NCI-H446 treated with DMSO at 0.1 percent for 48 hours (cell line): ENCODE results near the gene APPL1.

Experiments
- DNase-seq: peaks from one replicate; lab custom pipeline; 2025; lab: John Stamatoyannopoulos, UW

APPL1 gene, protein sequence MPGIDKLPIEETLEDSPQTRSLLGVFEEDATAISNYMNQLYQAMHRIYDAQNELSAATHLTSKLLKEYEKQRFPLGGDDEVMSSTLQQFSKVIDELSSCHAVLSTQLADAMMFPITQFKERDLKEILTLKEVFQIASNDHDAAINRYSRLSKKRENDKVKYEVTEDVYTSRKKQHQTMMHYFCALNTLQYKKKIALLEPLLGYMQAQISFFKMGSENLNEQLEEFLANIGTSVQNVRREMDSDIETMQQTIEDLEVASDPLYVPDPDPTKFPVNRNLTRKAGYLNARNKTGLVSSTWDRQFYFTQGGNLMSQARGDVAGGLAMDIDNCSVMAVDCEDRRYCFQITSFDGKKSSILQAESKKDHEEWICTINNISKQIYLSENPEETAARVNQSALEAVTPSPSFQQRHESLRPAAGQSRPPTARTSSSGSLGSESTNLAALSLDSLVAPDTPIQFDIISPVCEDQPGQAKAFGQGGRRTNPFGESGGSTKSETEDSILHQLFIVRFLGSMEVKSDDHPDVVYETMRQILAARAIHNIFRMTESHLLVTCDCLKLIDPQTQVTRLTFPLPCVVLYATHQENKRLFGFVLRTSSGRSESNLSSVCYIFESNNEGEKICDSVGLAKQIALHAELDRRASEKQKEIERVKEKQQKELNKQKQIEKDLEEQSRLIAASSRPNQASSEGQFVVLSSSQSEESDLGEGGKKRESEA

DNA sequence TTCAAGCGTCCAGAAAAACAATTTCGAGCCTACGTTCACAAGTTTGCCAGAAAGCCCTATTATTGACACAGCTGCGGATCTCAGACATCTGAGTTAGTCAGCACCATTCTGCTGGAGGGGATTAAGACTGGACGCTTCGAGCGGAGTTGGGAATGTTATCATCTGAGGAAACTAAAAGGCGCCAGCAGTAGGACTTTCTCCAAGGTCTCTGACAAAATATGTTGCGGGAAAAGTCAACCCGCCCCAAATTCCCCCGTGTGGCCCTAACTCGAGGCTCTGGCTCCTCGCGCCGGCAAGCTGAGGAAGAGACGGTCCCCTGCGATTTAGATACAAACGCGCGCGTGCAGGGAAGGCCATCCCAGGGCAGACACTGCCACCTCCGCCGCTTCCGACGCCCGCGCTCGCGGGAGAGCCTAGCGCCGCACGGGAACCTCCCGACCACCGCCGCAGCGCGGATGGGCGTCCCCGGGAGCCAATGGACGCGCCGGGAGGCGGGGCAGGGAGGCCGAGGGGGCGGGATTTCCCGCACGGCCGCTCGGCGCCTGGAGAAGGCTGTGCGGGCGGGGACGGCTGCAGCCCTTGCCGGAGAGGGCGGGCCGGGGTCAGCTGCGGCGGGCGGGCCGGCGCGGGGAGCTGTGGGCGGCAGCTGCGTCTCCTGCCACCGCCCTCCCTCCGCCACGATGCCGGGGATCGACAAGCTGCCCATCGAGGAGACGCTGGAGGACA, at the start of gene APPL1:
APPL1 (plus strand) TSS at position 526 of the 726 bp plus-strand sequence; CDS start at position 681, 155 bp downstream.
- DNase-seq, result peak; percentile 63

DNA sequence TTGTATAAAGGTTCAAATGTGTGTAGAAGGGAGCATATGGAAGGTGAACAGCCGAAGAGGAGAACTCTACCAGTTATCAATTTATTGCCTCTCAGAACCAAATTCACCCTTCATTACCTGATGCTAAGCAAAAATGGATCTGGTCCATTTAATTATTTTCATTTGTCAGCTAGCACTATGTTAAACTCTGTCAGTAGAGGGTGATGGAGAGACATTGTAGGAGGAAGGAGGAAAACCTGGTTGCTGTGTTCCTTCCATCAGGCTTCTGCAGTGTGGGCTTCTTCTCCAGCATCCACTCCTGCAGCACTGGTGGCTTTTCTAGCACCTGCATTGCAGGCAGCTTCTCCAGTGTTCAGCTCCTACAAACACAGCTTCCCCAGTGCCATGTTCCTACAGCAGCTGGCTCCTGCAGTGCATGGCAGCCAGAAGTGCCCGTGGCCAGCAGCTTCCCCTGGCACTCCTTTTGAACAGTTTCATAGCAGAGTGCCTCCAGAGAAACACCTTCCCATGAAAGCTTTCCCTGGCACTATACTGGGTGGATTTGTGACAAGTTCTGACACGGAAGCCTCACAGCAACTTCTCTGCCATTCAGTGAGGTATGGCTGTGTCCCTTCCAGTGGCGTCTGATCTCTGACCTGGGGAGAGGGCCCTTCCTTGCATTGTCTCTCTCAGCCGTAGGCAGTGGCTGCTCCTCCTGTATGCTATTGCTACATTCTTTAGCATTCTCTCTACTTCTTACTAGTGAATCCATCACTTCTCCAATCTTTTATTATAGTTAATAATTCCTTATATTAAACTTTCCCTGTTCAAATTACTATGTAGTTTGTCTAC, 47.7 kb upstream of the APPL1 start:
- DNase-seq, result no peak

DNA sequence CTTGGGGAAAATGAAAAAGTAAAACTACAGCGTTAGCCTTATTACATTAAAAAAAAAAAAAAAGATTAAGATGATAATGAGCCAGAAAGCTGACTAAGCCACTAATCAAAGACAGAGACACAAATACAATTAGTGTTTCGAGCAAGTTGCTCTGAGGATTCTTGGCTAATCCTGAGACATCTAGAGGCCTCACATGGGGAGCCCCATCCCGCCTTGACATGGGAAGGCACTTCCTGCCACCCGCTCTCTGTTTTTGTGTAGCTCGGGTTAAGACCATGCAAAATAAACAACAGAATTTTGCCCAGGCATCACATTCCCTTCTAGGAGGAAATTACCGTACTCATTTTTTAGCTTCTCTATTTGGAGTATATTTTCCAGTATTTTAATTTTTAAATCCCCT, 43.0 kb upstream of the APPL1 start:
- no peak for DNase-seq

DNA sequence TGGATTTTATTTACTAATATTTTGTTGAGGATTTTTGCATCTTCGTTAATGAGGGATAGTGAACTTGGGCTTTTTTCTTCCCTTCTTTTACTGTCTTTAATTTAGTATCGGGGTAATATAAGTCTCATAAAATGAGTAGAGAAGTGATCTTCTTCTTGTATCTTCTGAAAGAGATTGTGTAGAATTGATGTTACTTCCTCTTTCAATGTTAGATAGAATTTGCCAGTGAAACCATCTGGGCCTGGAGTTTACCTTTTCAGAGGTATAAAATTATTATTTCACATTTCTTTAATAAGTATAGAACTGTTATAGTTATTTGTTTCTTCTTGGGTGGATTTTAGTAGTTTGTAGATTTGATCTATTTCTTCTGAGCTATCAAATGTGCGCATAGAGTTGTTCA, 35.5 kb upstream of the APPL1 start:
- no peak for DNase-seq

DNA sequence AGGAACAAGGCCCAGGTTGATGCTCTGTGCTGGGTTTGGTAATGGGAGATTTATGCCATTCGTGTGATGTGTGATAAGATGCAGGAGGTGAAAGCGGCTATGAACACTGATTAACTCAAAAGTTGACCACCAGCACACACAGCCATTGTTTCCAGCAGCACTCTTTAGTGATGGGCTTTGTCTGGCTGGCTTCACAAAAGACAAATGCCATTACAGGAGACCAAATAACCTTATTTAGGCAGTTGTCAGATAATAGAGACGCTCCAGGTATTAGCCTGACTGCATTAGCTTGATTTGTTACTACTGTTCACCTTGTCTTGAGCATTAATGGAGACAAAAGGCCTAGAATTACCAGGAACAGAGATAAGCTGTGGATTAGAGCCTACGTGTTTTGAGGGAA, 32.9 kb upstream of the APPL1 start:
- DNase-seq, result no peak

DNA sequence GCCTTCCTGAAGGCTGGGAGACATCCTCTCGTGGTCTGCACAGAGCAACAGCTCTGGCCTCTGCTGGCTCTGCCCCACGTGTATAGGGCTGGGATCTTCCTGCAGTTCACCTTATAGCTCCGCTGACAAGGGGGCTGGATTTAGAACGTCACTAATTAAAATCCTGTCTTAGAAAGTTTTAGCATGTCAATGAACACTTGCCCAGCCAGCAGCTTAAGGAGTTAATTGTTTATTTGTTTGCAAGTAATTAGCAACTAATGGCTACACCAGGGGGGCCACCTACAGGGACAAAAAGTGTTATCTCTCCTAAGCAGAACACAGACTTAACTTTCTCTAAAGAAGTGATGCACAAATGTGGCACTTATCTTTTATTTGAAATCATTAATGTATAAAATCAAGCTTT, 27.6 kb upstream of the APPL1 start, which contains the start of gene HESX1:
HESX1 (minus strand) TSS at position 84 of the 403 bp plus-strand sequence; CDS start at position 24, 60 bp downstream.
- DNase-seq, result no peak

DNA sequence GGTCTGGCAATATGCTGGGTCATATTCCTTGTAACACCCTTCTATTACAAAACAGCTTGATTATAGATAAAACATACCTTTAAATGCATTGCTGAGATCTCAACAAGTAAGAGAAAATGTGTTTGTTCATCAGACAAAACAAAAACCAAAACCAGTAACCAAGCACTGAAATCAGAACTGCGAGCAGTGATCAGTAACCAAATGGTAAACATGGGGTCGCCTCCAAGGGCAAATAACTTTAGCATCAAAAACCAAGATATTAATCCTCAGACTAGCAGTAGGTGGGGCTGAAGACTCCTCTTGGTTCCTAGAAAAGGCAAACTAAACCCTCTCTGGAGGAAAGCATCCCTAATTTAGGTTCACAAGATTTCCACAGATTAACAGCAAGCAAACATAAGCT, 21.1 kb upstream of the APPL1 start:
- DNase-seq, result no peak

DNA sequence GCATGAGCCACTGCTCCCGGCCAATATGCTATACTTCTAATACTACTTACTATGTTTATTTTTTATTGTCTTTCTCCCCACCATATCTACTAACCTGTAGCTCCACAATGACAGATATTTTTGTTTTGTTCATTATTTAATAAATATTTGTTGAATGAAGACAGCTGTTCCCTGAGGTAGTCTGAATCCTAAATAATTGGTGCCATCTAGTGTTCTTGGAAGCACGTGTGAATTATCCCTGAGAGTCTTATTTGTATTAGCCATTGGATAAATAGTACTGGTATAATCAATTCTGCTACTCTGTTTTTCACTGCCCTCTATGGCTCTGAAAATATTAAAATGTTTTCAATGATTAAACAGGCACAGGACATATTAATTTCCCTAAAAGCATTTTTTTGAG, 5.6 kb upstream of the APPL1 start:
- no peak for DNase-seq

DNA sequence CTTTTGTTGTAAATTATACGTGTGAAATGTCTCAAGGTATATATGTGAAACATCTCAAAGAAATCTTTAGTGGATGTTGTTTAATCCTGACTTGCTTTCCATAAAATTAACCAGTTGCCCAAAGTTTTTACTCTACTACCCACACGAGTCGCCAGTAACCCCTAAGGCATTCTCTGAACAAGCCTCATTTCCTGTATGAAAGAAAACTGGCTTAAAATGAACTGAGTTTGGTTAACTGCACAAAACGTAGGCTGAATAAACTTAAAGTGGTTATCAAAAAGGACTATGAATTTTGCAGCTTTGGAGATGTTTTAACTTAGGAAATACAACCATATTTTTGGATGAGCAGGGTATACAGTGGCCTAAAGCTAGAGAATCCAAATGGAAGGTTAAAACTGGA, 2.7 kb upstream of the APPL1 start:
- no peak for DNase-seq

DNA sequence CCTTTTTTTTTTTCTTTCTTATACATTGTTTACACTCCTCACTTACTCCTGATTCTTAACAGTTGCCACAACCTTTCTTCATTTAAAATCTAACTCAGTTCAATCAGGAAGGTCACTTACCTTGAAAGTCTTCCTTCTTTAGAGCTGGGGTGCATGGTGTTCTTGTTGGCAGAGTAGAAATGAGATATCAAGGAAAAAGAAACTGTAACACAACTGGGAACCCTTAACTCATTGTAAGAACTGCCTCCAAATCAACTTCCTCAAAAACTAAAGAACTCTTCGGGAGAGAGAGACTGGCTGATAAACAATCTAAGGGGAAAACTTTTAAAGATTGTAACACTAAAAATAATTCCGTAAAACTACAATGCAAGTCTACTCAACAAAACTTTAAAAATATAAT, 1.4 kb upstream of the APPL1 start:
- DNase-seq, result no peak

DNA sequence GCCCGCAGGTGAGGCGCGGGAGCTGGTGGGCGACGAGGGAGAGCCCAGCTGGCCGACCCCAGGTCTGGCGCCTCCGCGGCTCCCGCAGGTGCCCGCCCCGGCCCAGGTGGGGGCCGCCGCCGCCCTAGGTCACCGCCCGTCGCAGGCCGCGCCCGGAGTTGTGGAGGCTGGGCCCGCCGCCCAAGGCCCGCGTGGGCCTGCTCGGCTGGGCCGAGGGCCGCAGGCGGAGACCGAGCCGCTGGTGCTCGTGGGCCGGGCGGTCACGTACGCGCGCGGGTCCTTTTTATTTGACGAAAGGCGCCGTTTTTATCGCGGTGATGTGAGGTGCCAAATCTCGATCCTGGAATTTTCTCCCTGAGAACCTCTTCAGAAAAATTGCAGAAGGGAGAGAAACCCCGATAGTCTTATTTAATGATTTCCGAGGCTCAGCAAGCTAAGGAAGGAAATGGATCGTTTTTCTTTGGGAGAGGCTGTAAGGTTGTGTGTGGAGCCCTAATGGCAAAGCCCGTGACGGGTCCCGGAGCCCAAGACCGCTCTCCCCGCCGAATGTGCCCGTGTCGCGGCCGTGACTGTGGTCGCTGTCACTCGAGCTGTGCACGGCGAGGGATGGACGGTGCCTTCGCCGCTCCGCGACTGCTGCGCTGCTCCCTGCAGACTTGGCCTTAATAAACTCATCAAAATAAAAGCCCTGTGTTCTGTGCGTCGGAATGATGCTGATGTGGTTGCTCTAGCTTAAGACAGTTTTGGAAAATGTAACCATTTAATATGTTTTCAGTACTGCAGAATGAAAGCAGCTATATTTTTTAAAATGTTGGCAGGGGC, 612 bp downstream of the APPL1 start:
- DNase-seq, result no peak

DNA sequence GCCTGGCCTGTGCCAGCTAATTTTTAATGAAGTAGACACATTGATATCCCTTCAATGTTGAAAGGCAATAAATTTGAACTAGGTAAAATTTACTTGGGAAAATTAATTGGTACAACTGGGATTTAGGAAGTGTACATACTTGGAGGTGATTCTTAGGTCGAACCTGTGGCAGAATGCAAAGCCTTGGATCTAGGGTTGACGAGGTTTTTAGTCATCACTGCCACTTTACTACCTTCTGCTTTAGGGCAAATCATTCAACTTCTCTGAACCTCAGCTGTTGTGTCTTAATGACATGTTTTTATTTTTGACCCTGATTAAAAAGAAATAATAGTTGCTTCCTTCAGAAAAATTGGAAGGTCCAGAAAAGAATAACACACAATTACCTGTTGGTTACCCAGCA, 2.5 kb downstream of the APPL1 start:
- DNase-seq, result no peak

DNA sequence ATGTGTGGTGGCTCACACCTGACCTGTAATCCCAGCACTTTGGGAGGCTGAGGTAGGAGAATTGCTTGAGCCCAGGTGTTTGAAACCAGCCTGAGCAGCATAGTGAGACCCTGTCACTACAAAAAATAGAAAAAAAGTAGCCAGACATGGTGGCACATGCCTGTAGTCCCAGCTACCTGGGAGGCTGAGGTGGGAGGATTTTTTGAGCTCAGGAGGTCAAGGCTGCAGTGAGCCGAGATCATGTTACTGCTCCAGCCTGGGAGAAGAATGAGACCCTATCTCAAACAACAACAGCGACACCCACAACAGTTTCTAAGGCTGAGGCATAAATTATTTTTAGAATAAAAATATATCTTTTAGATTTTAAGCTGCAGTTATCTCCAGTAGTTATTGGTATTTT, 6.3 kb downstream of the APPL1 start:
- DNase-seq, result no peak

DNA sequence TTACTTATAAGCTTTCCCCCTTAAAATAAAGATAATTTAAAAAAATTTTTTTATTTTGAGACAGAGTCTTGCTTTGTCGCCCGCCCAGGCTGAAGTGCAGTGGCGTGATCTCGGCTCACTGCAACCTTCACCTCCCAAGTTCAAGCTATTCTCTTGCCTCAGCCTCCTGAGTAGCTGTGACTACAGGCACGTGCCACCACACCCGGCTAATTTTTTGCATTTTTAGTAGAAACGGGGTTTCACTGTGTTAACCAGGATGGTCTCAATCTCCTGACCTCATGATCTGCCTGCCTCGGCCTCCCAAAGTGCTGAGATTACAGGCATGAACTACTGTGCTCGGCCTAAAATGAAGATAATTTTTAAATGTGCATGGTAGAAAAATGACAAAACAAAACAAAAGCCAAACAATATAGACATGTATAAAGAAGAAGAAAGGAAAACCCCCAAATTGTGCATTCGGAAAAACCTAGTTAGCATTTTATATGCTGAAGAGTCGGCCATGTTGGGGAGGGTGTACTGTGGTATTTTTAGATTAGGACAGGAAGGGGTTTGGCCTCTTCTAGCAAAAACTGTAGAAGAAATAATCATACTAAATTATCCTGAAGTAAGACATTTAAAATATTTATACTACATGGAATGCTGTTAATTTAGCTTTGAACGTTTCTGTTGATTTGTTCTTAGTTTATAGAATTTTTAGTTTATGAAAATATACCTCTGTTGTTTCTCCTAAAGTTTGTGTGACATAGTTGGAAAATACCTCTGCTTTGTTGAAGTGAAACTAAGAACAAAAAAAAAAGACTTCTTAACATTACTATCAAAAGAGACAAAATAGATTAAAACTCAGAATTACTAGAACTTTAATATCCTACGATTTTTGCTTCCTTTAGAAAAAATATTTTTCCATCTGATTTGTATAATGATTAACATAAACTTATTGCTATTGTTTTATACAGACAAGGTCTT, 7.4 kb downstream of the APPL1 start:
- DNase-seq, result no peak

DNA sequence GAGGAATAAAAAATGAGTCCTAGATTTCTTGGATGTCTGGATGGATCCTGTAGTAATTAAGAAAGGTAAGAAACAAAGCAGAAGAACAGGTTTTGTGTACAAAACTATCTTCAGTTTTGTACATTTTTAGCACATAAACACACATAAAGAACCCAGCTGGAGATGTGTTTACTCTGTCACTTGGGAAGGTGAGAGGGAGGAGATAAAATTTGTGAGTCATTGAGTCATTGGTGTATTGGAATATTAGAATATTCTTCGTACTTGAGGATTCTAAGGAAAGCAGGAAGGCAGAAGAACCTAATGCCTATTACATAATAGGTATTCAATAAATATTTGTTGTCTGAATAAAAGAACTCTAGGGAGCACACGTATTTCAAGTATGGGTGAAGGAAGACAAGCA, 17.4 kb downstream of the APPL1 start:
- DNase-seq, result no peak

DNA sequence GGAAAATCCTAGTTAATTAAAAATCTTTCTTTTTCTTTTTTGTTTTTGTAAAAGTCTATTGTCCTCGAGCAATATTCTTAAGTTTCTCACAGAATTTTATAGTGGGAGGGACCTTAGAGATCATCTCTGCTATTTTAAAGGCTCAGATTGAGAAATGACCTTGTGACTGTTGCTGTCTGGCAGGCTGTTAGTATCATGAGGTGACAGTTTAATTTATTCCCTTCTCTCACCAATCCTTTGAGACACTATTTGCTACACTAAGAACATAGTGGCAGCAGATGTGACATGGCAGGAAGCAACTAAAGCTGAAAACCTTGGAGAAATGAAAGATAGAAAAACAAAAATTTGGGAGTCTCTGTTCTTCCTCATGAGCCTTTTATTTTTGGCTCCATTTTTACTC, 24.9 kb downstream of the APPL1 start:
- DNase-seq, result no peak

DNA sequence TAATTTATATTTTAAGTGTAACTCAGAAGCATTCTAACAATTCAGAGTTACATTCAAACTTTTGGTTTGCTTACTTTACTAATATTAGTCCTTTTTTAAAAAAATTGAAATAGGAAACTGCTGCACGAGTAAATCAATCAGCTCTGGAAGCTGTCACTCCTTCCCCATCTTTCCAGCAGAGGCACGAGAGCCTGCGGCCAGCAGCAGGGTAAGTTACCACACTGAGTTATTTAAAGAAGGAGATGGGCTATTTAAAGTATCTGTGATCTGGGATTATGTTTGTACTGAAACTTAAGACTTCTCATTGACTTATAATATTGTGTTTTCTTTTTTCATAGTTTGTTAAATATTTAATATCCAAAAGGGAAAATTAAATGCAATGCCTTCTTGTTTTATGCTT, 29.3 kb downstream of the APPL1 start:
- DNase-seq, result no peak

DNA sequence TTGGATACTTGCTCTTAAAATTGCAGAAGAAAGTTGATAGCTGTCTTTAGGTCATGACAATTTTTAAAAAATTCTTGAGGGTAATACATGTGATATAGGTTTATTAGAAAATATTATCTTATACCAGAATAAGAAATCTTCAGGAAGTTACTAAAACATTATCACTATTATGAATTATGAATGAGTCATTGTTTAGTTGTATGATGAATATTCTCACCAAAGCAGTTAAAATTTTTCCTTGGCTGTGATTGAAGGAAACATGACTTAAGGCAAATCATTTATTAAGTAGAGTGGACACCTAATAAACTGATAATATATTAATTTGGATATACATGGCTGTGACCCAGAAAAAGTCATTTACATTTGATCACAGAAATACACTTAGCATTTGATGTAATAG, 30.1 kb downstream of the APPL1 start:
- DNase-seq, result no peak

DNA sequence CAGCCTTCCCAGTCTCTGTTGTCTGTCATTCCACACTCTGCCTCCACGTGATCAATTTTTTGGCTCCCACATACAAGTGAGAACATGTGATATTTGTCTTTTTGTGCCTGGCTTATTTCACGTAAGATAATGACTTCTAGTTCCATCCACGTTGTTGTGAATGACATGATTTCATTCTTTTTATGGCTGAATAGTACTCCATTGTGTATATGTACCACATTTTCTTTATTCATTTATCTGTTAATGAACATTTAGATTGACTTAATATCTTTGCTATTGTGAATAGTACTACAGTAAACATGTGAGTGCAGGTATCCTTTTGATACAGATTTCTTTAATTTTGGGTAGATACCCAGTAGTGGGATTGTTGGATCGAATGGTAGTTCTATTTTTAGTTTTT, 33.6 kb downstream of the APPL1 start:
- no peak for DNase-seq

DNA sequence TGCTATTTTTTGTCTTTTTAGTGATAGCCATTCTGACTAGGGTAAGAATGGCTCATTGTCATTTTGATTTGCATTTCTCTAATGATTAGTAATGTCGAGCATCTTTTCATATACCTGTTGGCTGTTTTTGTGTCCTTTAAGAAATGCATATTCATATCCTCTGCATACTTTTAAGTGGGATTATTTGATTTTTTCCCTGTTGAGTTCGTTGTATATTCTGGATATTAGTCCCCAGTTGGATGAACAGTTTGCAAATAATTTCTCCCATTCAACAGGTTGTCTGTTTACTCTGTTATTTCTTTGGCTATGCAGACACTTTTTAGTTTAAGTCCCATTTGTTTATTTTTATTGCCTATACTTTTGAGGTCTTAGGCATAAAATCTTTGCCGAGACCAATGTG, 34.4 kb downstream of the APPL1 start:
- DNase-seq, result no peak
